DND-41 (cell line): ENCODE data around the gene MAB21L4.

ENCODE experiments used
- ATAC-seq: fragments of 200-7000 bp; cut with Tn5 transposase; 3 replicates; pipeline ENCODE4 v1.9.1; 2021; ENCODE audit warnings: low read depth; ENCODE audit not compliant: insufficient read depth
- DNase-seq: peaks from one replicate; pipeline ENCODE4 v3.0.0-alpha.2; 2020
- H2AFZ ChIP-seq: 2 replicates; pipeline ENCODE4 v1.6.0; 2012; ENCODE audit warnings: low read depth, low read length
- H3K27ac ChIP-seq: 2 replicates; pipeline ENCODE4 v1.5.1; 2012; ENCODE audit warnings: low read length, inconsistent platforms
- H3K27me3 ChIP-seq: fragments of 200-600 bp; sonication (generic); 2 replicates; pipeline ENCODE4 v1.6.0; 2012; ENCODE audit warnings: low read length, mild to moderate bottlenecking, inconsistent platforms; ENCODE audit not compliant: insufficient read depth, poor library complexity
- H3K36me3 ChIP-seq: 2 replicates; pipeline ENCODE4 v1.5.1; 2012; ENCODE audit warnings: low read length, inconsistent platforms; ENCODE audit not compliant: insufficient read depth
- H3K4me1 ChIP-seq: 2 replicates; pipeline ENCODE4 v1.5.1; 2012; ENCODE audit warnings: mild to moderate bottlenecking, low read length; ENCODE audit not compliant: insufficient read depth
- H3K4me2 ChIP-seq: 2 replicates; pipeline ENCODE4 v1.6.0; 2012; ENCODE audit warnings: mild to moderate bottlenecking, moderate library complexity, low read length, inconsistent platforms; ENCODE audit not compliant: insufficient read depth
- H3K4me3 ChIP-seq, 2 experiments: fragments of 200-600 bp in 1 of 2; shearing (Covaris generic) in 1 of 2; 2 replicates each; pipeline ENCODE4 v1.5.1; 2012 to 2016; ENCODE audit warnings: inconsistent platforms in 2 of 2, low read length in 2 of 2, mild to moderate bottlenecking in 2 of 2, low read depth in 1 of 2, moderate library complexity in 1 of 2
- H3K79me2 ChIP-seq: 2 replicates; pipeline ENCODE4 v1.6.0; 2012; ENCODE audit warnings: low read length, inconsistent platforms; ENCODE audit not compliant: insufficient read depth
- H3K9ac ChIP-seq: 2 replicates; pipeline ENCODE4 v1.6.0; 2012; ENCODE audit warnings: low read depth, mild to moderate bottlenecking, inconsistent platforms, low read length, moderate library complexity
- H3K9me3 ChIP-seq: 2 replicates; pipeline ENCODE4 v1.5.1; 2012; ENCODE audit warnings: low read length, moderate library complexity, mild to moderate bottlenecking, inconsistent platforms; ENCODE audit not compliant: insufficient read depth, severe bottlenecking
- H4K20me1 ChIP-seq: 2 replicates; pipeline ENCODE4 v1.6.0; 2012; ENCODE audit warnings: low read length; ENCODE audit not compliant: insufficient read depth
- CTCF ChIP-seq: IDR thresholded peaks from 2 replicates; pipeline ENCODE4 v1.5.1; 2012; ENCODE audit warnings: borderline replicate concordance, low read length, moderate library complexity, mild to moderate bottlenecking; ENCODE audit not compliant: poor library complexity, severe bottlenecking; ENCODE audit errors: extremely low read depth
- EZH2 ChIP-seq: IDR thresholded peaks from 3 replicates; pipeline ENCODE4 v1.6.1; 2012; ENCODE audit warnings: borderline replicate concordance, low read depth, mild to moderate bottlenecking, moderate library complexity, low read length, inconsistent platforms; ENCODE audit not compliant: severe bottlenecking

The MAB21L4 gene

GRCh38 chr2:240905176-240905781, 9.3 kb upstream of the MAB21L4 start:
- TF ChIP-seq CTCF (no peak), EZH2 (no peak)
- H3K9me3 ChIP-seq, result no peaks in the 10 kb centered on the region
- no peak for DNase-seq
- H3K4me2 ChIP-seq, result no peak overlapping the region
- H3K4me3 ChIP-seq, result no peak overlapping the region
- no peak overlapping the region for H2AFZ ChIP-seq
- H3K27me3 ChIP-seq, result no peaks in the 10 kb centered on the region
- H3K9ac ChIP-seq, result no peak overlapping the region
- no peaks in the 10 kb centered on the region for H3K36me3 ChIP-seq
- no peaks in the 10 kb centered on the region for H3K79me2 ChIP-seq
- H4K20me1 ChIP-seq, result no peaks in the 10 kb centered on the region
- H3K27ac ChIP-seq, result no peak overlapping the region
- H3K4me1 ChIP-seq, result no peaks in the 10 kb centered on the region
- ATAC-seq, result no peak

- Histone ChIP-seq H3K79me2 (no peaks in the 10 kb centered on the region), H3K9me3 (no peaks in the 10 kb centered on the region), H3K27ac (no peak overlapping the region), H3K4me2 (no peak overlapping the region), H3K36me3 (no peaks in the 10 kb centered on the region), H2AFZ (no peak overlapping the region), H4K20me1 (no peaks in the 10 kb centered on the region), H3K4me3 (no peak overlapping the region), H3K4me1 (no peaks in the 10 kb centered on the region), H3K27me3 (no peaks in the 10 kb centered on the region), H3K9ac (no peak overlapping the region)
- TF ChIP-seq CTCF (no peak), EZH2 (no peak)
- ATAC-seq (no peak), DNase-seq (no peak)
These were observed 8.5 kb upstream of the MAB21L4 start for GRCh38 chr2:240904216-240905175.

GRCh38 chr2:240903191-240904060, 7.5 kb upstream of the MAB21L4 start:
- no peak for ATAC-seq
- no peak for TF ChIP-seq EZH2

More at GRCh38 chr2:240903191-240904060, 7.5 kb upstream of the MAB21L4 start:
- Histone ChIP-seq H3K9ac (no peak overlapping the region), H3K27ac (no peak overlapping the region), H3K4me1 (no peaks in the 10 kb centered on the region), H3K9me3 (no peaks in the 10 kb centered on the region), H3K4me3 (no peak overlapping the region), H3K4me2 (no peak overlapping the region), H3K27me3 (no peaks in the 10 kb centered on the region), H2AFZ (no peak overlapping the region), H4K20me1 (no peaks in the 10 kb centered on the region), H3K79me2 (no peaks in the 10 kb centered on the region), H3K36me3 (no peaks in the 10 kb centered on the region)
- DNase-seq, result no peak
